Measurements from ENCODE around the gene SYNE2. TPM values are rescaled to one million over a fixed set of nuclear protein-coding genes. Genes with fewer than 3 reads are reported as not detected.

SYNE2 gene
- total RNA-seq, 1 donor from 2014 or later, result 5.7 TPM

DNA sequence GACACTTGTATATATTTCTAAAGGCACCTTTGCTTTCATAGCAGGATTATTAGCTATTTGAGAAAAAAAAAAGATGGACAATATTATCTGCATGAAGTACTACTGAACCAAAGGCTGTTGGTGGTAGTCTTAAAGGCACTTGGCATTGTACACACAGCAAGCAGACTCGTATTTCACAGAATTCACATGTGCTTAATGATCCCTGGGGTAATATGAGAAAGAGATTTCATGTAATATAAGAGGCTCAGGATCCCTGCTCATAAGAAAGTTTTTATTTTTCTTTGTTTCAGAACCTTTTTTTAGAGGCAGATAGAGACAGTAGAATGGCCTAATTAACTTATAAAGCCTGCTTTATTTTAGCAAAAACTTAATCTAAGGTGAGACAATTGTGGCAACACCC lies 59.5 kb downstream of the SYNE2 start:
- no peak overlapping the region for H2AFZ ChIP-seq (ENCODE audit: low read depth, low read length)
- no peaks in the 10 kb centered on the region for H3K36me3 ChIP-seq (ENCODE audit: insufficient read depth, low read length)
- no peaks in the 10 kb centered on the region for H3K27me3 Mint-ChIP-seq (ENCODE audit: low read depth, unreplicated experiment)
- TF ChIP-seq, protein P1, sequence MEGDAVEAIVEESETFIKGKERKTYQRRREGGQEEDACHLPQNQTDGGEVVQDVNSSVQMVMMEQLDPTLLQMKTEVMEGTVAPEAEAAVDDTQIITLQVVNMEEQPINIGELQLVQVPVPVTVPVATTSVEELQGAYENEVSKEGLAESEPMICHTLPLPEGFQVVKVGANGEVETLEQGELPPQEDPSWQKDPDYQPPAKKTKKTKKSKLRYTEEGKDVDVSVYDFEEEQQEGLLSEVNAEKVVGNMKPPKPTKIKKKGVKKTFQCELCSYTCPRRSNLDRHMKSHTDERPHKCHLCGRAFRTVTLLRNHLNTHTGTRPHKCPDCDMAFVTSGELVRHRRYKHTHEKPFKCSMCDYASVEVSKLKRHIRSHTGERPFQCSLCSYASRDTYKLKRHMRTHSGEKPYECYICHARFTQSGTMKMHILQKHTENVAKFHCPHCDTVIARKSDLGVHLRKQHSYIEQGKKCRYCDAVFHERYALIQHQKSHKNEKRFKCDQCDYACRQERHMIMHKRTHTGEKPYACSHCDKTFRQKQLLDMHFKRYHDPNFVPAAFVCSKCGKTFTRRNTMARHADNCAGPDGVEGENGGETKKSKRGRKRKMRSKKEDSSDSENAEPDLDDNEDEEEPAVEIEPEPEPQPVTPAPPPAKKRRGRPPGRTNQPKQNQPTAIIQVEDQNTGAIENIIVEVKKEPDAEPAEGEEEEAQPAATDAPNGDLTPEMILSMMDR (IDR thresholded peaks at IDR 0.05; ENCODE audit: insufficient read depth, low read depth, low read length), result no peak
- TF ChIP-seq EZH2 (IDR thresholded peaks at IDR 0.05; ENCODE audit: insufficient read depth, low read length), result no peak
- H3K9me3 Mint-ChIP-seq (ENCODE audit: unreplicated experiment), result no peaks in the 10 kb centered on the region
- no peak overlapping the region for H3K27ac ChIP-seq (ENCODE audit: low read depth, low read length)
- H3K4me3 ChIP-seq (ENCODE audit: insufficient read depth, low read depth, low read length), result no peak overlapping the region
- no peak overlapping the region for H3K4me2 ChIP-seq (ENCODE audit: low read length)
- FAIRE-seq, result no peak
- no peak for DNase-seq (ENCODE audit: low read depth)
- H3K4me1 Mint-ChIP-seq (ENCODE audit: low read depth, unreplicated experiment), result no peaks in the 10 kb centered on the region
- no peaks in the 10 kb centered on the region for H3K27me3 ChIP-seq (ENCODE audit: insufficient read depth, low read length)
- H3K79me2 ChIP-seq (ENCODE audit: insufficient read depth, low read length), result no peaks in the 10 kb centered on the region
- no peak overlapping the region for H3K27ac Mint-ChIP-seq (ENCODE audit: unreplicated experiment)
- no peak overlapping the region for H3K4me3 Mint-ChIP-seq (ENCODE audit: unreplicated experiment)
- no peaks in the 10 kb centered on the region for H3K9me3 ChIP-seq (ENCODE audit: insufficient read depth, low read depth, low read length)
- H3K4me1 ChIP-seq (ENCODE audit: insufficient read depth, low read length), result peaks cover 5% of the 10 kb centered on the region
- H3K36me3 Mint-ChIP-seq (ENCODE audit: low read depth, unreplicated experiment), result no peaks in the 10 kb centered on the region
- H3K9ac ChIP-seq (ENCODE audit: low read length), result no peak overlapping the region
- no peaks in the 10 kb centered on the region for H4K20me1 ChIP-seq (ENCODE audit: insufficient read depth, low read length)

DNA sequence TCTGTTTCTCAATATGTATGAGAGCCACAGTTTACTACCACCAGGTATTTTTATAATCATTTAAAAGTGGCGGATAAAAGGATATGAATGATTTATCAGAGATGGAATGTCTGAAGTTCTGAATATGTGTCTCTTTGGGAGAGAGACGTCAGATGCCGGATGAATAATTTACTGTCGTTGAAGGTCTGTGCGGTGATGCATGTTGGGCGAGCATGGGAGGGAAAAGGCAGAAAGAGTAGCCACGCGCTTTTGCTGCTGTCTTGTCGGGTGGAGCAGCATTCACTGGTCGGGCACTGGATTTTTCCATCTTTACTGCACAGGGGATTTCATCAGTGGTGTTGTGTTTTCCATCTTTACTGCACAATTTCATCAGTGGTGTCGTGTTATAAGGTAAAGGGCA lies 65.6 kb downstream of the SYNE2 start:
- H3K4me2 ChIP-seq (ENCODE audit: low read length), result no peak overlapping the region
- H3K27ac Mint-ChIP-seq (ENCODE audit: unreplicated experiment), result no peak overlapping the region
- H3K79me2 ChIP-seq (ENCODE audit: insufficient read depth, low read length), result no peaks in the 10 kb centered on the region
- FAIRE-seq (no peak), DNase-seq (ENCODE audit: low read depth) (no peak)
- no peaks in the 10 kb centered on the region for H3K4me1 ChIP-seq (ENCODE audit: insufficient read depth, low read length)
- H2AFZ ChIP-seq (ENCODE audit: low read depth, low read length), result no peak overlapping the region
- no peaks in the 10 kb centered on the region for H3K36me3 Mint-ChIP-seq (ENCODE audit: low read depth, unreplicated experiment)
- no peaks in the 10 kb centered on the region for H3K9me3 Mint-ChIP-seq (ENCODE audit: unreplicated experiment)
- H3K4me1 Mint-ChIP-seq (ENCODE audit: low read depth, unreplicated experiment), result no peaks in the 10 kb centered on the region
- no peaks in the 10 kb centered on the region for H3K9me3 ChIP-seq (ENCODE audit: insufficient read depth, low read depth, low read length)
- no peak overlapping the region for H3K9ac ChIP-seq (ENCODE audit: low read length)
- no peaks in the 10 kb centered on the region for H3K36me3 ChIP-seq (ENCODE audit: insufficient read depth, low read length)
- no peaks in the 10 kb centered on the region for H3K27me3 ChIP-seq (ENCODE audit: insufficient read depth, low read length)
- no peaks in the 10 kb centered on the region for H3K27me3 Mint-ChIP-seq (ENCODE audit: low read depth, unreplicated experiment)
- no peaks in the 10 kb centered on the region for H4K20me1 ChIP-seq (ENCODE audit: insufficient read depth, low read length)
- no peak overlapping the region for H3K4me3 ChIP-seq (ENCODE audit: insufficient read depth, low read depth, low read length)
- TF ChIP-seq, protein P1 (IDR thresholded peaks at IDR 0.05; ENCODE audit: insufficient read depth, low read depth, low read length), result no peak
- no peak for TF ChIP-seq EZH2 (IDR thresholded peaks at IDR 0.05; ENCODE audit: insufficient read depth, low read length)
- no peak overlapping the region for H3K27ac ChIP-seq (ENCODE audit: low read depth, low read length)
- no peak overlapping the region for H3K4me3 Mint-ChIP-seq (ENCODE audit: unreplicated experiment)

DNA sequence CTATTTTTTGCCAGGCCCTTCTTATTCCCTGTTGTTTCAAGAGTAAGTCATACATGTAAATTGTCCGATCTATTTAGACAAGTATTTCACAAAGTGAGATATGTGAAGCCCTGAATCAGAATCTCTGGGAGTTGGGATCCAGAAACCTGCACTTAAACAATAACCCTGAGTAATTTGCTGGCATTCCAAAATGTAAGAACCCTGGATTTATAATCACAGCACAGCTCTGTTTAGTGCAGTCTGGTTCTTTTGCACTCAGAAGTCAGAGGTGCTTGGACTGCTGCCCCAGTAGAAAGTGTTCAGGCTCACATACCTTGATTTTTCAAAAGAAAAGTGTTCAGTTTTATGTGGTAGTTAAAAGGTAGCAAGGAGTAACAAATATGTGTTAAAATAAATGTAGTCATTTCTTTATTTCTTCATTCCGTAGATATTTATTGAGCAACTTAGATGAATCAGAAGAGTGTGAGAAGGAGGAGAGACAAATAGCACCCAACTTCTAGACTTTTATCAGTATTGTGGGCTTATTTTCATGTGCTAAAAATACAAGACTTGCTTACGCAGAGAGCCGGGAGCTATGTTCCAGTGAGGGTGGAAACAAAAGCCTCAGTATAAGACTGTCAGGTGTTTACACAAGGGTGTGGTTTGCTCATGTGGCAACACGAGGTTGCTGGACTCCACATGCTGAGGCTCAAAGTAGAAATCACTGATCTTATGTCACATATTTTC lies 70.1 kb downstream of the SYNE2 start:
- Histone ChIP-seq H3K79me2 (ENCODE audit: insufficient read depth, low read length) (no peaks in the 10 kb centered on the region), H4K20me1 (ENCODE audit: insufficient read depth, low read length) (no peaks in the 10 kb centered on the region), H3K9me3 (ENCODE audit: insufficient read depth, low read depth, low read length) (no peaks in the 10 kb centered on the region), H3K4me1 (ENCODE audit: insufficient read depth, low read length) (no peaks in the 10 kb centered on the region), H3K4me3 (ENCODE audit: insufficient read depth, low read depth, low read length) (no peak overlapping the region), H3K27ac (ENCODE audit: low read depth, low read length) (no peak overlapping the region), H3K36me3 (ENCODE audit: insufficient read depth, low read length) (no peaks in the 10 kb centered on the region), H3K4me2 (ENCODE audit: low read length) (no peak overlapping the region), H3K9ac (ENCODE audit: low read length) (no peak overlapping the region), H2AFZ (ENCODE audit: low read depth, low read length) (no peak overlapping the region), H3K27me3 (ENCODE audit: insufficient read depth, low read length) (no peaks in the 10 kb centered on the region)
- Mint-ChIP-seq H3K4me1 (ENCODE audit: low read depth, unreplicated experiment) (no peaks in the 10 kb centered on the region), H3K36me3 (ENCODE audit: low read depth, unreplicated experiment) (no peaks in the 10 kb centered on the region), H3K27me3 (ENCODE audit: low read depth, unreplicated experiment) (no peaks in the 10 kb centered on the region), H3K9me3 (ENCODE audit: unreplicated experiment) (no peaks in the 10 kb centered on the region), H3K27ac (ENCODE audit: unreplicated experiment) (no peak overlapping the region), H3K4me3 (ENCODE audit: unreplicated experiment) (no peak overlapping the region)
- TF ChIP-seq, protein P1 (IDR thresholded peaks at IDR 0.05; ENCODE audit: insufficient read depth, low read depth, low read length), result no peak
- TF ChIP-seq EZH2 (IDR thresholded peaks at IDR 0.05; ENCODE audit: insufficient read depth, low read length), result no peak
- FAIRE-seq (no peak), DNase-seq (ENCODE audit: low read depth) (peak; percentile 76)

All from astrocyte (in vitro differentiated cells and primary cell).